Measurements from ENCODE around the gene BBC3.
"Not testable (repeated sequence)": the region's sequence is repeated elsewhere in the genome, so short reads cannot be mapped to it uniquely, and the experiment has no call there.

Gene BBC3

DNA sequence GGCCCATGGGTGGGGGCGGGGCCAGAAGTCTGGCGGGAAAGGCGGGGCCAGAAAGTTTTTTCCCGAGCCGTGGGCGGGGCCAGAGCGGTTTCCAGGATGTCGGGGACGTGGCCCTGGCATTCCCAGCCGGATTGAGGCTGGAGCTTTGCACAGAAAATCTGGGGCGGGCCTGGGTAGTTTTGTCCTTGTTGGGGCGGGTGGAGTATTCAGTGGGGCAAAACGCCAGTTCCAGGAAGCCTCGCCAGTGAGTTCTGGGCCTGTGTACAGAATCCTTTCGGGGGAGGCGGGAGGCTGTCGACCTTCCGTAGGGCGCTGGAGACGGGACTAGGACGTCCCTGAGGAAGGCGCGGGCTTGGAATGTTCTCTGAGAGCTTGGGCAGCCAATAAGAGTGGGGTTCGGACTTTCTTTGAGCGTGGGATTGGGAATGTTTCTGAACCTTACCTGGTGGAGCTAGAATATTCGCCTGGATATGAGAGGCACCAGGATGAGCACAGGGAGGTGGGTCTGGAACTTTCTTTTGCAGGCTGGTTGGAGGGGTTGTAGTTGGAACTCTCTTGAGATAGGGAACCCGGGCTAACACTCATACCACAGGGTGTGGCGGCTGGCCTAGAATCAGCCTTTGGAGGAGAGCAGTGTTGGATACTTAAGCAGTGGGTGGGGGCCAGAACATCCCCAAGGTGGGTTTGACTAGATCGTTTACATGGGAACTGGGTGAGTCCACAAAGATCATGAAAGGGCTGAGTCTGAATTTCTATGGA, 26.6 kb upstream of the BBC3 start:
- no peak for DNase-seq

DNA sequence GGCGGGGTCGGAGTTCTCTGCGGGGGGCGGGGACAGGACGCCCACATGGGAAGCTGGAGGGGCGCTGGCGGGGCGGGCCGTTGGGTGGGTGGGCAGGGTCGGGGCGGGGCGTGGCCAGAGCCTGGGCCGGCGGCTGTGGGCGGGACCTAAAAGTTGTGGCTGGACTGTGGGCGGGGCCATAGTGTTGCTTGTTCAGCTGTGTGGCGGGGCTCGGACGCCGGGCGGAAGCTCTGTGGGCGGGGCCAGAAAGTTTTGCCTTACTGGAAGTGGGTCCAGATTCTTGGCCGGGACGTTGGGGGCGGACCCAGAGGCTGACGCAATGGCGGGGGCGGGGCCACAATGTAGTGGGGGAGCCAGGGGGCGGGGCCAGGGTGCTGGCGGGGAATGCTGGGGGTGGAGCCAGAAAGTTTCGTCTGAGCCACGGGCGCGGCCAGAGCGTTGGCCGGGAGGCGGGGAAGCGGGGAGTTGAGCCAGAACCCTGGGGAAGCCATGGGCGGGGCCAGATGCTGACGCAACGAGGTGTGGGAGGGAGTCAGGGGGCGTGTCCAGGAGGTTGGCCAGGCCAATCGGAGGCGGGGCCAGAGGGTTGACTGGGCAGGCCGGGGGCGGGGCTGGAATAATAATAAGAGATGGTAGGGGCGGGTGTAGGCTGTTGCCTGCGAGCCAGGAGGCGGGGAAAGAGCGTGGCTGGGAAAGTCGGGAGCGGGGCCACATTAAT, 25.9 kb upstream of the BBC3 start:
- DNase-seq = peak; percentile 99

DNA sequence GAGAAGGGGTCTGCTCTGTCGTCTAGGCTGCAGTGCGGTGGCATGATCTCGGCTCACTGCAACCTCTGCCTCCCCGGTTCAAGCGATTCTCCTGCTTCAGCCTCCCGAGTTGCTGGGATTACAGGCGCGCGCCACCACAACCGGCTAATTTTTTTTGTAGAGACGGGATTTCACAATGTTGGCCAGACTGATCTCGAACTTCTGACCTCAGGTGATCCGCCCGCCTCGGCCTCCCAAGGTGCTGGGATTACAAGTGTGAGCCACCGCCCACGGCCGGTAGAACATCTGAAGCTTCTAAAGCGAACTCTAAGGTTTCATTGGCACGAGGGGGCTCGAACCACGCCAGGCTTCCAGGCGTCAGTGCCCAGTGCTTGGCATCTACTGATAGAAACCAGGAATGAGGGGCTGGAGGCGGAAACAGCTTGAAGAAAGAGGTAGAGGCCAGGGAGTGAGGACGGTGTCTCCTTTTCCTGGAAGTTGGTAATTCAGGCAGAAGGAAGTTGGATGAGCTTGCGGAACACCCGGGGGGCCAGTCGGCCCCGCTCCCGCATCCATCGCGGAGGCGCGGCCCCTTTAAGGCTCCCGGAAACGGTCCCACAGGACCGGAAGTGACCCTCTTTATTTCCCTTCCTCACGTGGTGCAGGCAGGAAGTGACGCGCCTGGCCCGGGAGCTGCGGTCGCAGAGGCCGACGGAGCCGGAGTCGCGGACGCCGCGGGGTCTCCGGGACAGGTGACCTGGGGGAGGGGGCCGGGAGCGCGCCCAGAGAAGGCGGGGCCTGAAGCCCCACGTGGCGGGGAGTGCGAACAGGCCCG, 25.1 kb upstream of the BBC3 start, which contains the start of gene CCDC9:
Gene CCDC9, plus strand, starts transcription at position 647 of the 814 bp plus-strand sequence. CDS start 1,876 bp downstream, outside the sequence.
- DNase-seq = peak; percentile 97

DNA sequence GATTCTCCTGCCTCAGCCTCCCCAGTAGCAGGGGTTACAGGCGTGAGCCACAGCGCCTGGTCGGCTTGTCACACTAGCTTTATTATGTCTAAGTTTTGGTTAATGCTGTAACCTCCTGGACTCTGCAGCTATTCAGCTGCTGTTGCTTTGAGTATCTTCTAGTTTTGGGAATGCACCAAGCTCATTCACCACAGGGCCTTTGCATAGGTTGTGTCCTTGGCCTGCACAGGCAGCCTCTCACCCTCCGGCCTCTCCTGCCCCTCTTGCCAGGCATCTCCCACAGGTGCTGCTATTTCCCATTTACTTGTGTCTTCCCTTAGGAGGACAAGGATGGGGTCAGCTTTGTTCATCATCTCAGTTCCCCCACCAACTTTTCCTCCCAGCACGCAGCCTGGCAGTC, 23.0 kb upstream of the BBC3 start:
- no peak for DNase-seq

DNA sequence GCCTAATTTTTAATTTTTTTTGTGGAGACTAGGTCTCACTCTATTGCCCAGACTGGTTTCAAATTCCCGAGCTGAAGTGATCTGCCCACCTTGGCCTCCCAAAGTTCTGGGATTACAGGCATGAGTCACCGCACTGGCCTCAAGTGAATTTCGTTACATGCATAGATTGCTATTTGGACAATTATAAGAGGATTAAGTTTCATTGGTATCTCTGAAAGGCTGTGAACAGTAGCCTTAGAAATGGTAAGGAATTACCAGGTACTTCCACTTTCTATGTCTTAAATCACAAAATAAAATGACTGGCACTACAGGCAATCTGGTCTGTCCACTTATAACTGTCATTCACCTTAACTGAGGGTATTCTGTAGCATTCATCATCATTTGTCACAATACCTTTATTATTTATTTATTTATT, 22.5 kb upstream of the BBC3 start:
- peak; percentile 94 for DNase-seq

DNA sequence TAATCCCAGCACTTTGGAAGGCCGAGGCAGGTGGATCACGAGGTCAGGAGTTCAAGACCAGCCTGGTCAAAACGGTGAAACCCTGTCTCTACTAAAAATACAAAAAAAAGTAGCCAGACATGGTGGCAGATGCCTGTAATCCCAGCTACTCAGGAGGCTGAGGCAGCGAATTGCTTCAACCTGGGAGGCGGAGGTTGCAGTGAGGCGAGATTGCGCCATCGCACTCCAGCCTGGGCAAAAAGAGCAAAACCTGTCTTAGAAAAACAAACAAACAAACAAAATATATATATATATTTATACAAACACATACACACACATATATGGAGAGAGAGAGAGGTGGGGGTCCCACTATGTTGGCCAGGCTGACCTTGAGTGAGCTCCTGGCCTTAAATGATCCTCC, 22.0 kb upstream of the BBC3 start:
- not testable (repeated sequence) for DNase-seq

DNA sequence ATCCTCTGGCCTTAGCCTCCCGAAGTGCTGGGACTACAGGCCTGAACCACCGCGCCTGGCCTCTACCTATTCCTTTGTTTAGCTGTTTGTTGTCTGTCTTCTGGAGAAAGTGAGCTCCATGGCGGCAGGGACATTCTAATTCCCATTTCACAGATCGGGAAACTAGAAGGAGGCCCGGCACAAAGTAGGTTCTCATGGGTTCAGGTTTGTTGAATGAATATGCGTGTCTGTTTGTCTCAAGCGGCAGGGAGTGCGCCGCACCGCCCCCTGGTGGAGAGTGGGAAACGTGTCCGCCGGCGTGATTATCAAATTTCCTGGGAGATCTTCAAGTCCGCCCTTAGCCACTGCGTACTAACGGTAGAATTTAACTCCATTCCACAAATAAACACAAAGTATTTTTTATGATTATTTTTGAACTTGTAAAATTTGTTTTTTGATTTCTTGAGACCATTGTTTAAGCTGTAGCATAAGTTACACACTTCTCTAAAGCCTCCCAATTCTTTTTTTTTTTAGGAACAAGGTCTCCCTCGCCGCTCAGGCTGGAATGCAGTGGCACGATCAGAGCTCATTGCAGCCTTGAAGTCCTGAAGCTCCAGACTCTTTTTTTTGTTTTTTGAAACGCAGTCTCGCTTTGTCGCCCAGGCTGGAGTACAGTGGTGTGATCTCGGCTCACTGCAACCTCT, 16.4 kb upstream of the BBC3 start:
- DNase-seq = peak; percentile 72

DNA sequence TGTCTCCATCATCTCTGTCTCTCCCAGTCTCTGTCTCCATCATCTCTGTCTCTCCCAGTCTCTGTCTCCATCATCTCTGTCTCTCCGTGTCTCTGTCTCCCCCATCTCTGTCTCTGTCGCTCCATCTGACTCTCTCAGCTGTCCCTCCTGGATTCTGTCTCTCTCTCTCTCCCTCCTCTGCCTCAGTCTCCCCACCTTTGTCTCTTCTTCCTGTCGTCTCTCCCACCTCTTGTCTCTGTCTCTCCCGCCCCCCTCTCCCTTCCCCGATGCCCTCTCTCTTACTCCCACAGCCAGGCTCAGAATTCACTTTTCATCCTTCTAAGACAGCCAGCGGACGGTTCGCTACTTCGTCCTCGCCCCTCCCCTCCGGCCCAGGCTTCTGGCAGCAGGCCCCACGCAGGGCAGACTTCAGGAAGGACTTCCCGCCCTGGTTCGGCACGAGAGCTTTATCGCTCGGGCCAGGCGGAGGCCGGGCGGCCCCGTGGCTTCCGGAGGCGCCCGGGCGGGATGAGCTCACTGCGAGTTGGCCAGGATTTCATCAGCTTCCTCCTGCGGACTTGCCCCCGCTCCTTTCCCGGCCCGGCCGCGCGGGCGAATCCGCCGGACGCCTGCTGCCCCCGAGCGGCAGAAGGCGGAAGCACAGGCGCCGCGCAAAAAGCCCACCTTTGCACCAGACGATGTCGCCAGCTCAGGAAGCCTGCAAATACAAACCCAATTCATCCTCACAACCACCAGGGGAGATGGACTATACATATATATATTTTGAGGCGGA, 13.0 kb upstream of the BBC3 start:
- DNase-seq = peak; percentile 98

DNA sequence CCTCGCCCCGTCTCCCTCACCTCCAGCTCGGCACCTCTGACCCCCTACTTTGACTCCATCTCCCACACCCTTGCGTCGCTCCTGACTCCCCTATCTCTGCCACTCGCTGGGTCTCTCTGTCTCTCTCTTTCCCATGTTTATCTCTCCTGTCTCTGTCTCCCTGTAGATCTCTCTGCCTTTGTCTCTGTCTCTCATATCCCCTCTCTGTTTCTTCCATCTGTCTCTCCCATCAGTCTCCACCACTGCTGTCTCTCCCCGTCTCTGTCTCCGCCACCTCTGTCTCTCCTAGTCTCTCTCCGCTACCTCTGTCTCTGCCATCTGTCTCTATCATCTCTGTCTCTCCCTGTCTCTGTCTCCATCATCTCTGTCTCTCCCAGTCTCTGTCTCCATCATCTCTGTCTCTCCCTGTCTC, 12.4 kb upstream of the BBC3 start:
- no peak for DNase-seq

DNA sequence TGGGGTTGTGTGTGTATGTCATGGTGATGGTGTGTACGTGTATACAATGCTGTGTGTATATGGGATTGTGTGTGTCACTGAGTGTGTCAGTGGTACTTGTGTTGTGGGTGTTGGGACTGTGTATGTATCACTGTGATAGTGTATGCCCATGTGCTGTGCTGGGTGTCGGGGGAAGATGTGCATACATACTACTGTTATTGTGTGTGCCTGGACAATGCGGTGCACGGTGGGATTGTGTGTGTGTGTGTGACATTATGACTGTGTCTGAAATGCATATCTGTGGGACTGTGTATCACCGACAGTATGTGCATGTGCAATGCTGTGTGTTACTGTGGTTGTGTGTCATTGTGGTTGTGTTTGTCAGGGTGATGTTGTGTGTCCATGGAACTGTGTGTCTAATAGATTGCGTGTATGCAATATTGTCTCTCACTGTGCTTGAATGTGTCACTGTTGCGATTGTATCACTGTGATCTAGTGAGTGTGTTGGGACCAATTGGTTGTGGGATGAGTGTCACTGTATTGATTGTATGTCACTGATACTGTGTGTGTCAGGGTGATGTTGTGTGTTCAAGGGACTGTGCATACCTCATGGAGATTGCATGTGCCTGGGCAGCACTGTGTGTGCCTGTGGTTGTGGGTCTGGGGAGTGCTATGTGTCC, 11.0 kb upstream of the BBC3 start:
- DNase-seq = no peak

DNA sequence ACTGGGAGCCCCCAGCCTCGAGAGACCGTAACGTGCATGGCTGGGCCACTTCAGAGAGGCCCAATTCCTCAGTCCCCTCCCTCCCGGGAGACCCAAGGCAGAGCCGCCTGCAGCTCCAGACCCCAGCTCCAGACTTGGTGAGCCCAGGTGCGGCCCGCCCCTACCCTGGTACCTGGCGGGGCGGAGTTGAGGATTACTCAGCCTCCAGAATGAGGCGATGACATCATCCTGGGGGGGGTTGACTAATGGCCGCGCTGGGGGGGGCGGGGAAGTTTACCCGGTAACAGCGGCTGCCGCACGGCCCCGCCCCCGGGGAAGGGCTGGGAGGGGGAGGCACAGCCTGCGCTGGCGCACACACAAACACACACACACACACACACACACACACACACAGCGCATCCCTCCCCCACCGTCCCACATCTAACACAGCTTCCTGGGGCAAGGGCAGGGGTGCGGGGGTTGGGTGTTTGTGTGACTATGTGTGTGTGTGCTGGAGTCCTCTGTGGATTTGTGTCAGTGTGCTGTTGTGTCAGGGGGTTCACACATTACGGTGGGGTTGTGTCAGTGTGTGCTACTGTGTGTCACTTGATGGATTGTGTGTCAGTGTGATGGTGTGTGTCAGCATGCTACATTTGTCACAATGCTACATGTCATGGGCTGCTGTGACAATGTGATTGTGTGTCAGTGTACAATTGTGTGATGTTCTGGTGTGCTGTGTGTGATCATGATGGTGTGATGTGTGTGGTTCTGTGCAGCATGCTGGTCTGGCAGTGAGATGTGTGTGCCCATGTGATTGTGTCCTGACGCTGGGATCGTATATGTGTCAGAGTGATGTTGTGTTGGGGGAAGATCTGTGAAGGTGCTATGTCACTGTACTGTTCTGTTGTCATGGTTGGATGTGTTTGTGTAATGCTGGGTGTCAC, 10.3 kb upstream of the BBC3 start:
- DNase-seq = peak; percentile 81

DNA sequence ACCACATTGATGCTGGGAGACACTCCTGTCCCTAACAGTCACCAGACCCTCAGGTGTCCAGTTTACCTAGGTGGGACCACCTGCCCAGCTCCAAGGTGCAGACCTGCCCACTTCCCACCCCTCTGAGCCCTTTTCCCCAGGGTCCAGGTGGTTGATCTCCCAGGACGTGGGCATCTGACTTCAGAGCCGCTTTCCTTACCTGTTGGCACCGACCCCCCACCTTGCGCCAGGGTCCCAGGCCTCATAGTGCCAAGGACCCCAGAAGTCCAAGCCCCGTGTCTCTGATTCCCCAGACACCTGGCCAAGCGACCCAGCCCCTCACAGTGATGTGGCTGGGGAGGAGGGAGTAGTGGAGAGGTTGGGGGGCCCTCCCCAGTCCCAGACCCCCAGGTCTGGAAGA, 9.6 kb upstream of the BBC3 start:
- no peak for DNase-seq

DNA sequence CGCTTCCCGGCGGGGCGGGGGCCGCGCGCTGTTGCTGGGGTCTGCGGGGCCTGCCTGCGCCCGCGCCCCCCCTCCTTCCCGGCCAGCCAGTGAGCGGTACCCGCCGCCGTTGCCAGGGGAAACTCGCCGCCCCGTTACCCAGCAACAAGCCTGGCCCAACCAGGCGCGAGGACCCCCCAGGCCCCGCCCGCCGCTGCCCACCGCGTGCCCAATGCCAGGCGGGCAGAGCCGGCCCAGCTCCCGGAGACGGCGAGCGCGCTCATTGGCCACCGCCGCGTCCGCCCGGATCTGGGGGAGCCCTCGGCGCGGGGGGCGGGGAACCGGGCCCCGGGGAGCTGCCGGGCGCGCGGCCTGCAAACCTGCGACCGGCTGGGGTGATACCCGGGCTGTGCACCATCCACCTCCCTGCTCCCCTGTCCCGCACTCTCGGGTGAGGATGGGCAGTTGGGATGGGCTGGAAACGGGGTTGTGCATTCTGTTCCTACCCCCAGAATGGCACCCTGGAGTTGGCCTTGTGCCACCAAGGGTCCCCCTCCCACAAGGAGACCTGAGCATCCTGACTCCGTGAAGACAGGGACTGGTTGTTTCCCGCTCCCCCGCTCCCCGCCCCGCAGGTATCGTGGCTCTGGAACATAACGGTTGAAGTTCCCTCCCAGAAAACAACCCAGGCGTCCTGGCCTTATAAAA, 8.8 kb upstream of the BBC3 start:
- peak; percentile 52 for DNase-seq

DNA sequence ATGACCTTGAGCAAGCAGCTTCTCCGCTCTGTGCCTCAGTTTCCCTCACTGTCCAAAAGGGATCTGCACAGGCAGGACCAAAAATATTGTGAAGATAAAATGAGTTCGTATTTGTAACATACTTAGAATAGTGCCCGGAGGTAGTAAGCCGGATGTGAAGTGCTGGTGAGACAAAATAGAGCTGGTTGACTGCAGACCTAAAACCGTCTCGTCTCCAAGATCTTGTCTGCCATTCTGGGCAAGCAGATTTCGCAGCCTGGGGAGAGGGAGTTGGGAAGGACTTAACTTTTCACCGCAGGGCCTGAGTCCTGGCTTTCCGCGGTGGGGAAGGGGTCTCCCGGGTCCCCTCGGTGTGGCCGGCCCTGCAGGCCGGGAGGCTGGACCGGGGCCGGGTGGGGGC, 8.2 kb upstream of the BBC3 start:
- DNase-seq = no peak

DNA sequence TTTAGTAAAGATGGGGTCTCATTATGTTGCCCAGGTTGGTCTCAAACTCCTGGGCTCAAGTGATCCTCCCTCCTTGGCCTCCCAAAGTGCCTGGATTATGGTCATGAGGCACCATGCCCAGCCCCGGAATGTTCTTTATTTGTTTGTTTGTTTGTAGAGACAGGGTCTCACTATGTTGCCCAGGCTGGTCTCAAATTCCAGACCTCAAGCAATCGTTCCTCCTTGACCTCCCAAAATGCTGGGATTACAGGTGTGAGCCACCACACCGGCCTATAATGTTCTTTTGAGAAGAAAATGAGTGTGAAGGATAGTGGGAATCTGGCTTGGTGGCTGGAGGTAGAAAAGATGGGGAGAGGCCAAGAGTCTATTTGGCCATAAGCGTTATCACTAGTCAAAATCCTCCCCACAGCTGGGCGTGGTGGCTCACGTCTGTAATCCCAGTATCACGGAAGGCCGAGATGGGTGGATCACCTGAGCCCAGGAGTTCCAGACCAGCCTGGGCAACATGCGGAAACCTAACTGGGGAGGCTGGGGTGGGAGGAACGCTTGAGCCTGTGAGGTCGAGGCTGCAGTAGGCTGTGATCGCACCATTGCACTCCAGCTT, 5.2 kb upstream of the BBC3 start:
- no peak for DNase-seq

DNA sequence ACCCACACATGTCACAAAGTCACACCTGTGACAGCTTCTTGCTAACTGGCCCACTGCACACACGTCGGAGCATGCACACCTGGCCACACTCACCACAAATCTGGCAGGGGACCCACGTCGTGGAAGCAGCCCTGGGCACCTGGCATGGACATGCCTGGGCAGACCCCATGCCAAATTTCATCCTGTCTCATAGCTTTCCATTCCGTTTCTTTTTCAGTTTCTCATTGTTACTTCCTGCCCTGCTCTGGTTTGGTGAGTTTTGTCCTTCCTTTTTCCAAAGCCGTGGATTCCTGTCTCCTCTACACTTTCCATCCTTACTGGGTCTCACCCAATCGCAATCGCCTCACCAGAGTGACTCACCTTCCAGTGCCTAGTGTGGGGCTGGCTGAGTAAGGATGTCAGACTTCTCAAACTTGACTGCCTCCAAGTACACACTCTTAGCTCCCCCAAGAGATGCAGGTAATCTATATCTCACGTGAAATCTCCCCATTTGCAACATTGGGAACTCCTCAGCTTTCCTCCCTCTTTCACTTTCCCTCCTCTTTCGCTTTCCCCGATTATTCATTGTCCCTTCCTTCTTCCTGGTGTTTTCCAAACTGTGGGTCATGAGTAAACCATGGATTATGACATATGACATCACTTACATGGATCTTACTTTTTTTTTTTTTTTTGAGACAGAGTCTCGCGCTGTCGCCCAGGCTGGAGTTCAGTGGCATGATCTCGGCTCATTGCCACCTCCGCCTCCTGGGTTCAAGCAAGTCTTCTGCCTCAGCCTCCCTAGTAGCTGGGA, 1.6 kb upstream of the BBC3 start:
- peak; percentile 75 for DNase-seq

DNA sequence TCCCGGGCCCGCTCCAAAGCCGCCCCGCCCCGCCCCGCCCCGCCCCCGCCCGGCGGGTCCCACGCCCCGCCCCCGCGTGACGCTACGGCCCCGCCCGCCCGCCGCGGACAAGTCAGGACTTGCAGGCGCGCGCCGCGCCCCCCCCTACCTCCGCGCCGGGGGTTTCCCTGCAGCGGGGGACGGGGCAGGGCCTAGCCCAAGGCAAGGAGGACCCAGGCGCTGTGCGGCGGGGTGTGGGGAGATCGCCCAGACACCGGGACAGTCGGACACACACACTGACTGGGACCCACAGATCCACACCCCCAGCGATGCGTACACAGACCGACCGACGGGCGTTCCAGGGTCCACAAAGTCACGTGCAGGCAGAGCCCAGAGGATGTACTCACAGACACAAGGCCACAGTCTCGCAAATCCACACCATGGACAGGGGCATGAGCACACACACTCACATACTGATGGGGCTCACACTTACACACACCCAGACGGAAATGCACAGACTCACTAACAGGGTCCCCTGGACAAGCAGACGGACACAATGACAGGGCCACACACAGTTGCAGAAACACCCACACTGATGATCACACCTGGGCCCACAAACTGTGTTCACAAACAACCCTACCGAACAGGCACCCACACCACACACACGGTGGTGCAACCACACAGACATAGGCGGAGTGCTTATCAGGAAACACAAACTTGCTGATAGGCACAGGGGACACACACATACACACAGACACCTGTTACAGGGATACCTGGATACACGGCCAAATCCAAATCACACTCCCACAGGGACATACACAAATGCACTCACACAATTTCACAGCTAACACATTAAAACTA, 436 bp upstream of the BBC3 start:
- DNase-seq = peak; percentile 84
